Right kidney (tissue), 1 donor: ENCODE results near the gene HS3ST4.

ENCODE experiments used
- DNase-seq: peaks from one replicate; pipeline ENCODE4 v3.0.0-alpha.2; 2016

The HS3ST4 gene

DNA sequence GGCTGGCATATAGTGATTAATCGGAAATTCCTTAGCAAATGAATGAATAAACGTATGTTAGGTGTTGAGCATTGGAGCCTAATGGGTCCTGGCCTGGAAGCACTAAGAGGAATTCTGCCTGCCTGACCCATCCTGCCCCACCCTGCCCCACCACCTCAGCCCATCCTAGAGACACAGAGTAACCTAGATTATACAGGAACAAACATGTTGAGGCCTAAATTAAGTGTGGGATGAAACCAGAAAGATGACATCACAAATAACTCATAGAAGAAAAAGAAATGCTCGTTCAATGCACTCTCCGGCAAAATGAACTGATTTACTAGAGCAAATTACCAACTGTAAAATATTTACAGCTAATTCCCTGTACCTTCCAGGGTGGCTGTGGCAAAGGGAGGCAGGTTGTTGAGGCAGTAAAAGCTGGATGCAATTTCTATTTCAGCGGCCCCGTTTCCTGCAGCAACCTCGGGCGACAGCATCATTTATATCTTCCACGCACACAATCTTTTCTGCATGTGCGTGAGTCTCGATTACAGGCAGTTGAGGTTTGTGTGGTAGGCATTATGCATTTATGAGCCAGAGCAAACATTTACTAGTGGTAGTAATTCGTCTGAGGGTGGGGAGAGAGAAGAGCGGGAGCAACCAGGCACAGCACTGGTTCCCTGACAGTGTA is 417.2 kb downstream of the HS3ST4 start:
- DNase-seq: no peak

DNA sequence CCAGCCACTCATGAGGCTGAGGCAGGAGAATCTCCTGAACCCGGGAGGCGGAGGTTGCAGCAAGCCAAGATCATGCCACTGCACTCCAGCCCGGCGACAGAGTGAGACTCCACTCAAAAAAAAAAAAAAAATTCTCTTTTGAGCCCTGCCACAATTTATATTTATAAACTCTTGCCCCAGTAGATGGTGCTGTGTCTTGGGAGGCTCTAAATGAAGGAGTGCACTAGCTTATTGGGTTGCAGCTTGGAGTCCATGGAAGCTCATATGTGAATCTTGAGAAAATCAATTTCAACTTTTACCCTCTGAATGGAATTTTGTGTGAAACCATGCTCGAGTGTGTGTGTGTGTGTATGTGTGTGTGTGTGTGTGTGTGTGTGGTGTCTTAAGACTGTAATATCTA is 420.1 kb downstream of the HS3ST4 start:
- DNase-seq: no peak

DNA sequence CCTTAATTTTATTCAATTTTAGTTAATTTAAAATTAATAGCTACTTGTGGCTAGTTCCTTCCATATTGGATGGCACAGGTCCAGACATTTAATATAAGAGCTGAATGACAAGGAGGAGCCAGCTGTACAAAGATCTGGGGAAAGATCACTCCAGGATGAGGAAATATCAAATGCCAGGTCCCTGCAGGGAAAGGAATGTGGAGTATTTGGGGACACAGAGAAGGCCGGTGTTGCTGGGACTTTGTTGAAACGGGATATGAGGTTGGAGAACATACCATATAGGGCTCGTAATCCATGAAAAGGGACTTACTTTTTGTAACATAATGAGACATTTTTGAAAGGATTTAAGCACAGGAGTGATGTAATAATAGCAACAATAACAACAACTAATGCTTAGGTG is 426.8 kb downstream of the HS3ST4 start:
- DNase-seq: no peak

DNA sequence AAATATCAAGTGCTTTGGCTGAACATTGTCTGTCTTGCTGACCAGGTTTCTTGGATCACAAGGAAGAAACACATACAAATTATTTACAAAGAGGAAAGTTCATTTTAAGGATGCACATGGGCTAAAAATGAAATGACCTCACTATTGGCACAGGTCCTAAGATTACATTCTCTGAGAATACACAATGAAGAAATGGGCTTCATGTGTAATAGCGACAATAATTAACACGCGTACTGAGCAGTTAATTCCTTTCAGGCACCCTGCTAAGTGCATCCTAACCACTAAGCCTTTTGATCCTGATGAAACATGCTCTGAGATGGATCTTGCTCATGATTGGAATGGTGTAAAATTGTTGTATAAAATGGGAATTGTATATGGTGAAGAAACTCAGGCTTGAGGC is 429.0 kb downstream of the HS3ST4 start:
- no peak for DNase-seq

DNA sequence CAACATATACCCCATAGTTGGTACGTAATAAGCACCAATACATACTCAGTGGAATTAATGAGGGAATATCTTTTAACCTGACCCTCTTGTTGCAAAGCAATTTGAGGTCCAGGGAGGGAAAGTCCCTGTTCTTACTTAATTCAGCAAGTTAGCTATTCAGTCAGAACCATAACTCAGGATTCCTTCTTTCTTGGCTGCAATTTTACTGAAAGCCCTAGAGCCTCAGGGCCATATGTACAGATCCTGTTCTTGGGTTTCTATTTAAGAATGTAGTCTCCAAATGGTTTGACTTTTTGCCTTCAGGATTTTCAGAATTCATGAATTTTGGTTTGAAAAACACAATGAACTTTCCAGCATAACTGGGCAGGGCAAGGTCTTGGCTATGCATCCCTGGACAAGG is 436.5 kb downstream of the HS3ST4 start:
- no peak for DNase-seq

DNA sequence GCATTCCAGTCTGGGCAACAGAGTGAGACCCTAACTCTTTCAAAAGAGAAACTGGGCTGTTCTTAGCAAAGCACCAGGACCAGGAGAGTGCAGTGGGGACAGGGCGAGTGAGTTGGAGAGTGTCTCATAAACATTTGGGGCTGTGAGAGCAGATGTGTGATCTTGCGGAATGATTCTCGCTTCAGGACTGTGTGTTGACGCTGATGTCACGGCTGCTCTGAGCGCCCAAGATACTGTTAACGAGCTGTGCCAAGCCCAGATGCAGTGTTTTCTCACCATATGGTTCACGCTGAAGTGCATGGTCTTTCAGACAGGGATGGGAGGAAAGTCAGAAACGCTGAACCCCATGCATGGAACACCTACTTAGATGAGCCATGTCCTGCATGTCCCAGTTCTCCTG is 438.2 kb downstream of the HS3ST4 start:
- DNase-seq: no peak

DNA sequence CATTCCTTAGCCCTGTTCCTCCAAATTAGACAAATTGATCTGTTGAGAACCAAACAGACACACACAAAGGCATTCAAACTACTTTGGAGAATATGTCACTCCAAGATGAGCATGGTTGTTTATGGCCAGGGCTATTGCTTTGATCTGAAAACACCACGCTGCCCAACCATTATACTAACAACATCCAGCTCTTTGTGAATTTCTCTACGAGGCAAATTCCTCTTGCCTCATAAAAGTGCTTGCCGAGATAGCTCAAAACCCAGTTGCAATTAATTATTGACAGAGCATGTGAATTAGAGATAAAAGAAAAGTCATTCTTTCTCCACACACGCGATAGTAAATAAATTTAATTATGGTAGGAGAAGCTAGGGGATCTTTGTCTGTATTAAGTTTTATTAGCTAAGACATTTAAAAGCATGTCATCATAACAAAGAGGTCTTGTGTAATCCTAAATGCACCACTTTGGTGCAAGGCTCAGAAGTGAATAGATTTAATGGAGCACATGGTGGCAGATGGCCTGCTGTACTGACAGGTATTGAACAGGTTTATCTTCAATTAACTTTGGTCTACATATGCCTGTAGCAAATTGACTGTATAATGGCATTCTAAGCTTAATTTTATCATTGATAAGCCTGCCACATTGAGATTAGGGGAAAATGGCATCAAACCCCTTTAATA is 441.8 kb downstream of the HS3ST4 start:
- DNase-seq: no peak

DNA sequence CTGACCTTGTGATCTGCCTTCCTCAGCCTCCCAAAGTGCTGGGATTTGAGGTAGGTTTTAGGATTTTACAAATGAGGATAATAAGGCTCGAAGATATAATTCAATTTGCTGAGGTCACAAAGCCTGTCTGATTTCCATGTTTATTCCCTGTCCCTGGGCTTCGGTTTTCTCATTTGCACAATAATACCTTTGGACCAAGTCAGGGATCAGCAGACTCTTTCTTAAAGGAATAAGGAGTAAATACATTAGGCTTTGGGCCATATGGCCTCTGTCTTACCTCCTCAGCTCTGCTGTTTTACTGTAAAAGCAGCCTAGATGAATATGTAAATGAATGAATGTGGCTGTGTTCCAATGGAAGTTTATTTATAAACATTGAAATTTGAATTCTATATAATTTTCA is 442.8 kb downstream of the HS3ST4 start:
- no peak for DNase-seq

DNA sequence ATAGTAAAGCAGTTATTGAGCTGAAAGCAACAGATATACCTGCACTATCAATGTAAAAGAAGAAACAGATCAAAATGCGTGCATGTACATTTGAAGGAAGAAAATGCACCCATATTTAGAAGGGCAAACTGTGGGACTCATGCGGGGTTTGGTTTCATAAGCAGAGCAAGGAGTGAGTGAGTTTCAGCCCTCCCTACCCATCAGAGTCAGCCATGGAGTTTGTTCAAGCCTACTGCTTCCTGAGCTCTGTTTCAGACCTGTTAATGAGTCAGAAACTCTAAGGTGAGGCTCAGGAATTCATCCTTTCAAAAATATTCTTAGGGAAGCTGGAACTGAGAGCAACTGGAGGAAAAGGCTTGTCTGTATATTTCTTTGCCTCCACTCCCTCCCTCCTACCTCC is 446.2 kb downstream of the HS3ST4 start:
- no peak for DNase-seq

DNA sequence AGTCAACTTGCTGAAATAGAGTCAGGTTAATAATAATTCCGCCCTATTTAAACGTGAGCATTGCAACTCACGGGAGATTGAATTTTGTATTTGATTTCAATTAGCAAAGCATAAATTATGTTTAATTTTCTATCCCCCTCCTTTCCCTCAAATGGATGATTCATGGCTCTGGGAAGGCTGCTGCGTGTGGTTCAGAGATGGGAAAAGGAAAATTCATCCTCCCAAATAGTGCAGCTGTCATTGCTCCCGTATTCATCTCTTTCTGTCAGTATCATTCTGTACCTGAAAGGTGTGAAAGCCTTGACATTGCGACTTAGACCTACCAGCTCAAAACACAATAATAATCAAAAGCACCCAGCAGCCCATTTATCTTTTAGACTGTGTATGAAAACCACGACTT is 447.3 kb downstream of the HS3ST4 start:
- DNase-seq: no peak

DNA sequence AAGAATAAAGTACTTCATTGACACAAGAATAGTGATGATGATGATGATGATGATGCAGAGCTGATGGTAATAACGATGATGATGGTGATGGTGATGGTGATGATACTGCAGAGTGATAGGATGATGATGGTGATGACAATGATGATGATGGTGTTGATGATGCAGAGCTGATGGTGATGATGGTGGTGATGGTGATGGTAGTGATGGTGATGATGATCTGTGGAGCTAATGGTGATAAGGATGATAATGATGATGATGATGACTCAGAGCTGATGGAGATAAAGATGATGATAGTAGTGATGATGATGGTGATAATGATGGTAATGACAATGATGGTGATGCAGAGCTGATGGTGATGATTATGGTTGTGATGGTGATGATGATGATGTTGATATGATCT is 448.1 kb downstream of the HS3ST4 start:
- DNase-seq: no peak

DNA sequence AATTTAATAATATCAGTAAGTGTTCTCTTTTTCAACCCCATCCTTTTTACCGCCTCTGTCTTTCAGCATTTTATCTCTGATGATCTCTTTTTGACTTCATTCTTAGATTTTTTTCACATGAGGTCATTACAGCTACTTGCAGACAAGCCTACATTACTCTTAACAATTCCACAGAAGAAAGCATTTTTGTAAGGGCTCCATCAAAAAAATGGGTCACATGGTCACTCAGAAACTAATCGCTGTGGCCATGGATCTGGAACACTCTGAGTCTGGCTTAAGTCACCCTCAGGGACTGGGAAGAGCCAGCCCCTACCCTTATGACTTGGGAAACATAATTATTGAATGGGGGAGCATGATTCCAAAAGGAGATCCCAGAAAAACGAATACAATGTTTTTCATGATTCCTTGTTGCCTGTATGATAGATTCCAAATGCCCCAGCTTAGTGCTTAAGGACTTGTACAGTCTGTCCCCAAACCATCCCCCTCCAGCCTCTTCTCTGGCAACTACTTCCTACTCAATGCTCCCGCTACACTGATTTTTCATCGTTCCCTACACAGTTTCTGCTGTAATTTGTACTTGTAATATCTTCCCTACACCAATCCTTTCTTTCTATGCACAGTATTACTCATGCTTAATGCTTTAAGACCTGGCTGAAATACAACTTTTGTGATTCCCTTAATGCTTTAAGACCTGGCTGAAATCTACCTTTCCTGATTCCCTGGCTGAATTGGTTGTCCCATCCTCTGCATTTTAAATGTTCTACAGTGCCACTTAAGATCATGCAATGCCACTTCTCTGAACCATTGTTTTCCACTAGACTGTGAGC is 457.8 kb downstream of the HS3ST4 start:
- DNase-seq: no peak

DNA sequence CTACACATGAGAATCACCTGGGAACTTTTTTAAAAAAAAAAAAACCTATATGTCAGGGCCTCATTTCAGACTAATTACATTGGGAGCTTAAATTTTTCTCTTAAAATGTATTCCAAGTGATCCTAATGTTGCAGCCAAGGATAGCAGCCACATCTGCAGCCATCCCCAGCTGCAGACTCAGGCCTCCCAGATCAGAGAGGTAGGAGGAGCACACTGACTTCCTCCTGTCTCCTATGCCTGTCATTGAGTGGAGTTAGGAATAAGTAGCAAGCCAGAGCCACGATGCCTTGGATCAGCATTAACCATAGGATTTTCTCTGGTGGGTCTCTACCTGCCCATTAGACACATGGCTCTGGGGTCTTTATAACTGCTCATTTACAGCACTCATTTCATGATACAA is 463.5 kb downstream of the HS3ST4 start:
- no peak for DNase-seq

DNA sequence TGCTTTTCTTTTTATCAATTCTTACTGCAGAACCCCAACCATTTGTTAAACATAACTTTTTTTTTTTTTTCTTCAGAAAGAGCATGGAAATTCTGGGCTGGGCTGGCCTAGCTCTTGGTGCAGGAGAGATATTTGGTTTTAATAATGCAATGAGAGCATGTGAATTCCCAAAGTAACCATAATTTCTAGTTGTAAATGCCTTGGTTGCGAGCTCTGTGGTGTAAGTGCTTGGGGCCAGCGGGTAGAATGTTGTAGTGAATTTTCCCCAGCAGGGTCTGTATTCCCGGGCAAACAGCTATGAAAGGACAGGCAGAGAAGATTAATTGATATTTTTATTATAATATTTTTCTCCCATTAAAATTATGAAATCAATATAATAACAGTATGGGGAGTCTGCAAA is 465.6 kb downstream of the HS3ST4 start:
- no peak for DNase-seq

DNA sequence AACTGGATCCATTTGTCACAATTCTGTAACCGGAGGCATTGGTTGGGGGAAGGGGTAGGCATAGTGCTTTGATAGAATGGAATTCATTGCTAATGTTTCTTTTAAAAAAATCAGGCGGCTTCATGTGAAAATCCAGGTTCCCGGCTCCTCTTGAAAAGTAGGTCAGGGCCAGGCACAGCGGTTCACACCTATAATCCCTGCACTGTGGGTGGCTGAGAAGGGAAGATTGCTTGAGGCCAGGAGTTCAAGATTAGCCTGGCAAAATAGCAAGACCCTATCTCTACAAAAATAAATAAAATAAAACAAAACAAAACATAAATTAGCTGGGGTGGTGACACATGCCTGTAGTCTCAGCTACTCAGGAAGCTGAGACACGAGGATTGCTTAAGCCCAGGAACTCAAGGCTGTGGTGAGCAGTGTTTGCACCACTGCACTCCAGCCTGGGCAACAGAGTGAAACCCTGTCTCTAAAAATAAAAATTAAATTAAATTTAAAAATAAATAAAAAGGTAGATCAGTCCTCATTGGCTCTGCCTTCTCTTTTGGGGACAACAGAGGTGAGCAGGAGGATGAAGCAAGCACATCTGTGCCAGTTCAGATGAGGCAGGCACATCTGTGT is 466.5 kb downstream of the HS3ST4 start:
- DNase-seq: no peak

DNA sequence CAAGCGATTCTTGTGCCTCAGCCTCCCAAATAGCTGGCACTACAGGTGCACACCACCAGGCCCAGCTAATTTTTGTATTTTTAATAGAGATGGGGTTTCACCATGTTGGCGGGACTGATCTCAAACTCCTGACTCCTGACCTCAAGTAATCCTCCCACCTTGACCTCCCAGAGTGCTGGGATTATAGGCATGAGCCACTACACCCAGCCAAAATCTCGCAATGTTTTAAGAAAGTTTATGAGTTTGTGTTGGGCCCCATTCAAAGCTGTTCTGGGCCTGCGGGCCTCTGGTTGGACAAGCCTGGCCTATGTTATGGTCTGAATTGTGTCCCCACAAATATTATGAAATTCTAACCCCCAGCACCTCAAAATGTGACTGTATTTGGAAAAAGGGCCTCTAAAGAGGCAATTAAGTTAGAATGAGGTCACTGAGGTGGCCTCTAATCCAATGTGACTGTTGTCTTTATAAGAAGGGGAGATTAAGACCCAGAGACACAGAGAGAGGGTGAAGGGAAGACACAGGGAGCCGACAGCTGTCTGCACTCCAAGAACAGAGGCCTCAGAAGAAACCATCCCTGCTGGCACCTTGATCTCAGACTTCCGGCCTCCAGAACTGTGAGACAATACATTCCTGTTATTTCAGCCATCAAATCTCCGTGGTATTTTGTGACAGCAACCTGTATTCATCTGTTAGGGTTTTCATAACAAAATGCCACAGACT is 469.9 kb downstream of the HS3ST4 start:
- DNase-seq: no peak

DNA sequence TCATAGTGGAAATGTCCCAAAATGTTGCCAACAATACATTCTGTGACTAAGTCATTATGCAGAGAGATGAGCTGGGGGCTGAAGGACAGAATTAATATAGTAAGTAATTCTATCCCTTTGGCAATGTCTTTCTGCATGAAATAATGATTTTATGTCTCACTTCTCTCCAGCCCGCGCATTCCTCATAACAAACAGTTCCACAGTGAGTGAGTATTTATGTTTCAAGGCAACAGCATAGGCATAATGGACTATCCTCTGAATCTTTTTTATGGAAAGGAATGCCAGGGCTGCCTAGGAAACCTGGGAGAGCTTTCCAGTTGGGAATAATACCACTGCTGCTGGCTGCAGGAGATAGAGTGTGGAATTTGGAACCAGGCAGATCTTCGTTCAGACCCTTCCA is 477.7 kb downstream of the HS3ST4 start:
- no peak for DNase-seq

DNA sequence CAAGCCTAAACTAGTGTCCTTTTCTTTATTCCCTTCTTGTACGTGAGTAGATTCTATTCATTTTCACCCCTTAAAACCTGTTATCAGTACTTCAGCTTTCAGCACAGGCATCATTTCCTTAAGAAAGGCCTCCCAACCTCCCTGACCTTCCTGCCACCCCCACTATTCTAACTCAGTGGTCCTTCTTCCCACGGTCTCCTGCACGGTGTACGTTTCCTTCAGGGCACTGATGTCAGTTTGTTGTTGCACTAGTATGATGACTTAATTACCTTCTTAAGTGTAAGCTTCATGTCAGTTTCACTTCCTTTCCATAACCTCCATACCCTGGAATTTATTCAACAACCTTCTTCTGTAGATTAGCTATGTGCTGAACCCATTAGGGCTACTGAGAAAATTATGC is 484.2 kb downstream of the HS3ST4 start:
- DNase-seq: no peak

DNA sequence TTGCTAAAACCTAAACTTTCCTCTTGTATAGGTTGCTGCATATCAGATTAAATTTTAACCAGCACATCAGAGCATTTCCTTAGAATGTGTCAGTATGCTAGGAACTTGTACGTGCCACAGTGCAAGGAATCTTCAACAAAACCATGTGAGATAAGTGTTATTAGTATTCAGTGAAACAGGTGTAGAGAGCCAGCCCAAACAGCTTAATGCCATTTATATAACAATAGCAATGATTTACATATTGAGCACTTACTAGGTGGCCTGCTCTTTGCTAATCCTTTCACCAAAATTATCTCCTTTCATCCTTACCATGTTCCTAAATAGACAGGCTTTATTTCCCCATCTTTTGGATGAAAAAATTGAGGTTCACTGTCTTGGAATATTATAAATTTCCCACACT is 485.7 kb downstream of the HS3ST4 start:
- DNase-seq: no peak

DNA sequence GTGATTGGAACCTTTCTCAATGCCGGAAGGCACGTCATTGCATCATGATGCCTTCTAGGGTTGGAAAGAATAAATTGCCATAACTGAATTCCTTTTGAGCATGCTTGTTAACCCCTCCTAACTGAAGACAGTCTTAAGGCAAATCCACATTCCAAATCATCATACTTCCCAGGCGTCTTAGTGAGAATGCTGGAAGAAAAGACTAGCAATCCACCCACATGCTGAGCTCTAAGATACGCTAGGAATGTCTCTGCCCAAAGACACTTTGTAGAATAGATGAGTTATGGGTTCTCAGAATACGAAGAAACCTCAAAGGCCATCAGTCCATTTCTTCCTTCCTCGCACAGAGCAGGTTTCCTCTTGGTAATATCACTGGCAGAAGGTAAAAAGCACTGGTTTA is 486.5 kb downstream of the HS3ST4 start:
- no peak for DNase-seq

DNA sequence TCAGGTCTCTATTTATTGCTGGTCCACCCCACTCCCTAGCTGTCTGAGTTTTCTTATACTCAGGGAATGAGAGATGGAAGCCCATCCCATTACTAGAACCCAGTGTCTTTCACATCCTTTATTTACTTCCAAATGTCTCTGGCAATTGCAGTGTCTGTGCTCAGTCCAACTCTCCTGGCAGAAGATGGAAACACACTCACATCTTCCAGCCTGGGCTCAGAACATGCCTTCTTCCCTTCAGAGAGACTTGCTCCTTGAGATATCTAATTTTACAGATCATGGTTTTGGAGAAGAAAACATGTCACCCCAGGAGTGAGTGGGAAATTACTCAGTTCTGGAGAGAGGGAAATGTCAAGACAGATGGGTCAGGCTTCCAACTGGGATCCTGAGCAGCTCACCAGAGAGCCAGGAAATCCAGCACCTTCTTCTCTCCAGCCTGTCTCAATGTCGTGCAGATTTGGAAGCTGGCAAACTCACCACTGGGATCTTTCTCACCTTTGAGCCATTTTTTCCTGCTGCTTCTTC is 494.4 kb downstream of the HS3ST4 start:
- DNase-seq: no peak
